D721Med (cell line): ENCODE data around the gene ANKZF1.

Experiments used
- DNase-seq: peaks from one replicate; pipeline ENCODE4 v3.0.0; 2011; ENCODE audit warnings: low spot score; ENCODE audit not compliant: insufficient read length
- FAIRE-seq: peaks from 2 replicates; lab custom pipeline; 2011; peaks lifted over from hg19 to GRCh38; lab: Jason Lieb, UNC
- CTCF ChIP-seq: IDR thresholded peaks from 2 replicates; pipeline ENCODE4 v1.5.1; 2012; ENCODE audit warnings: mild to moderate bottlenecking, control low read depth; ENCODE audit not compliant: insufficient read depth; ENCODE audit errors: missing control alignments

The ANKZF1 gene

GRCh38 chr2:219229305-219230058 is at the start of gene ANKZF1, which contains the start of gene ATG9A:
Gene ANKZF1, plus strand, starts transcription at chr2:219229806. Its CDS starts 452 bp downstream, at chr2:219230258.
Gene ATG9A, minus strand, starts transcription at chr2:219229636. Its CDS starts 1,612 bp downstream, at chr2:219228024.
- TF ChIP-seq CTCF = no peak
- FAIRE-seq (no peak), DNase-seq (peak; percentile 100)

GRCh38 chr2:219180961-219181360 is 48.6 kb upstream of the ANKZF1 start:
- FAIRE-seq (no peak), DNase-seq (no peak)
- TF ChIP-seq CTCF = no peak

GRCh38 chr2:219181531-219181930 is 48.1 kb upstream of the ANKZF1 start:
- no peak for TF ChIP-seq CTCF
- FAIRE-seq = no peak
- no peak for DNase-seq

GRCh38 chr2:219182331-219183150 is 47.1 kb upstream of the ANKZF1 start:
- no peak for DNase-seq
- TF ChIP-seq CTCF = no peak
- no peak for FAIRE-seq

- TF ChIP-seq CTCF = no peak
- no peak for FAIRE-seq
- DNase-seq = no peak
Measured at GRCh38 chr2:219183151-219183772, 46.3 kb upstream of the ANKZF1 start.

GRCh38 chr2:219184121-219184520 is 45.5 kb upstream of the ANKZF1 start:
- FAIRE-seq (peak; percentile 63), DNase-seq (no peak)
- TF ChIP-seq CTCF = no peak
